NK-92 treated with Interleukin-12 subunit alpha and Interleukin-12 subunit beta, amount 100 ng/mL, for 24 hours (cell line): Measurements from ENCODE around the gene RAN.
"Not testable (repeated sequence)": the region's sequence is repeated elsewhere in the genome, so short reads cannot be mapped to it uniquely, and the experiment has no call there.

Experiments used
- DNase-seq: peaks from one replicate; lab custom pipeline; 2025; lab: John Stamatoyannopoulos, UW

The RAN gene

GRCh38 chr12:130849561-130850417 is 22.1 kb upstream of the RAN start:
- DNase-seq: no peak

GRCh38 chr12:130850418-130851021 is 21.3 kb upstream of the RAN start:
- DNase-seq: no peak

GRCh38 chr12:130856088-130856487 is 15.8 kb upstream of the RAN start:
- DNase-seq: no peak

GRCh38 chr12:130858084-130858483 is 13.8 kb upstream of the RAN start:
- DNase-seq: no peak

GRCh38 chr12:130859161-130859560 is 12.7 kb upstream of the RAN start:
- DNase-seq: no peak

GRCh38 chr12:130860311-130860710 is 11.6 kb upstream of the RAN start:
- no peak for DNase-seq

GRCh38 chr12:130862161-130862560 is 9.7 kb upstream of the RAN start:
- no peak for DNase-seq

- DNase-seq: not testable (repeated sequence)
Observed at GRCh38 chr12:130862771-130863170, 9.1 kb upstream of the RAN start.

- no peak for DNase-seq
Observed at GRCh38 chr12:130863298-130863697, 8.6 kb upstream of the RAN start.

- no peak for DNase-seq
Observed at GRCh38 chr12:130868412-130868811, 3.5 kb upstream of the RAN start.

- DNase-seq: peak; percentile 7
Observed at GRCh38 chr12:130870442-130871285, 1.2 kb upstream of the RAN start.

- DNase-seq: no peak
Observed at GRCh38 chr12:130872179-130873096, 572 bp downstream of the RAN start.

GRCh38 chr12:130873106-130873795 is 1.4 kb downstream of the RAN start:
- DNase-seq: no peak

GRCh38 chr12:130873825-130874224 is 2.0 kb downstream of the RAN start:
- DNase-seq: no peak

- DNase-seq: no peak
Observed at GRCh38 chr12:130874696-130875095, 2.8 kb downstream of the RAN start.

GRCh38 chr12:130875193-130875592 is 3.3 kb downstream of the RAN start:
- DNase-seq: no peak

- DNase-seq: not testable (repeated sequence)
Observed at GRCh38 chr12:130875708-130876107, 3.8 kb downstream of the RAN start.

- no peak for DNase-seq
Observed at GRCh38 chr12:130876297-130876696, 4.4 kb downstream of the RAN start.

GRCh38 chr12:130876758-130877157 is 4.9 kb downstream of the RAN start:
- no peak for DNase-seq

GRCh38 chr12:130877333-130877732 is 5.5 kb downstream of the RAN start:
- no peak for DNase-seq
